ENCODE results near the gene SETD2. TPM values are rescaled to one million over a fixed set of nuclear protein-coding genes. Genes with fewer than 3 reads are reported as not detected.

Gene SETD2
- polyA plus RNA-seq, 1 donor from 2014 or later: 32.6 TPM

GRCh38 chr3:47008851-47009224 is 155.1 kb downstream of the SETD2 start:
- Mint-ChIP-seq H3K27me3 (no peaks in the 10 kb centered on the region), H3K4me3 (peak overlapping the region; percentile 49 to 84 (median 75)), H3K36me3 (no peaks in the 10 kb centered on the region), H3K9me3 (no peaks in the 10 kb centered on the region), H3K27ac (peak overlapping the region in 2 of 3 donors; percentile 26 to 34), H3K4me1 (peaks cover 0 to 3% (median 0%) of the 10 kb centered on the region in 3 donors)

GRCh38 chr3:47008234-47008796 is 155.6 kb downstream of the SETD2 start:
- no peaks in the 10 kb centered on the region for H3K27me3 Mint-ChIP-seq
- H3K4me3 Mint-ChIP-seq: peak overlapping the region; percentile 49 to 84 (median 75)
- H3K27ac Mint-ChIP-seq: peak overlapping the region; percentile 26 to 53 (median 34)
- no peaks in the 10 kb centered on the region for H3K9me3 Mint-ChIP-seq
- H3K4me1 Mint-ChIP-seq: peaks cover 0 to 3% (median 0%) of the 10 kb centered on the region in 3 donors
- H3K36me3 Mint-ChIP-seq: no peaks in the 10 kb centered on the region

GRCh38 chr3:47007482-47008233 is 156.3 kb downstream of the SETD2 start:
- no peaks in the 10 kb centered on the region for H3K27me3 Mint-ChIP-seq
- no peaks in the 10 kb centered on the region for H3K36me3 Mint-ChIP-seq
- peak overlapping the region in 2 of 3 donors; percentile 16 to 57 for H3K27ac Mint-ChIP-seq
- H3K9me3 Mint-ChIP-seq: no peaks in the 10 kb centered on the region
- peaks cover 0 to 3% (median 0%) of the 10 kb centered on the region in 3 donors for H3K4me1 Mint-ChIP-seq
- peak overlapping the region in 2 of 4 donors; percentile 33 to 49 for H3K4me3 Mint-ChIP-seq

- Mint-ChIP-seq H3K27me3 (no peaks in the 10 kb centered on the region), H3K36me3 (no peaks in the 10 kb centered on the region), H3K9me3 (no peaks in the 10 kb centered on the region), H3K4me1 (peaks cover 0 to 3% (median 0%) of the 10 kb centered on the region in 3 donors), H3K27ac (peak overlapping the region in 2 of 3 donors; percentile 16 to 57), H3K4me3 (peak overlapping the region in 1 of 4 donors; percentile 32)
Observed at GRCh38 chr3:47007001-47007400, 156.9 kb downstream of the SETD2 start.

GRCh38 chr3:47006145-47006651 is 157.7 kb downstream of the SETD2 start:
- H3K4me1 Mint-ChIP-seq: peaks cover 0 to 3% (median 0%) of the 10 kb centered on the region in 3 donors
- no peaks in the 10 kb centered on the region for H3K27me3 Mint-ChIP-seq
- H3K36me3 Mint-ChIP-seq: no peaks in the 10 kb centered on the region
- no peak overlapping the region for H3K4me3 Mint-ChIP-seq
- H3K27ac Mint-ChIP-seq: peak overlapping the region in 2 of 3 donors; percentile 18 to 50
- H3K9me3 Mint-ChIP-seq: no peaks in the 10 kb centered on the region

- Mint-ChIP-seq H3K36me3 (no peaks in the 10 kb centered on the region), H3K4me3 (no peak overlapping the region), H3K27me3 (no peaks in the 10 kb centered on the region), H3K9me3 (no peaks in the 10 kb centered on the region), H3K27ac (no peak overlapping the region), H3K4me1 (peaks cover 0 to 1% (median 0%) of the 10 kb centered on the region in 3 donors)
Observed at GRCh38 chr3:47005212-47006144, 158.4 kb downstream of the SETD2 start.

- Mint-ChIP-seq H3K27ac (no peak overlapping the region), H3K9me3 (no peaks in the 10 kb centered on the region), H3K4me3 (no peak overlapping the region), H3K4me1 (no peaks in the 10 kb centered on the region), H3K27me3 (no peaks in the 10 kb centered on the region), H3K36me3 (no peaks in the 10 kb centered on the region)
Observed at GRCh38 chr3:47004369-47005211, 159.3 kb downstream of the SETD2 start.

- Mint-ChIP-seq H3K4me1 (no peaks in the 10 kb centered on the region), H3K27ac (no peak overlapping the region), H3K36me3 (no peaks in the 10 kb centered on the region), H3K27me3 (no peaks in the 10 kb centered on the region), H3K4me3 (no peak overlapping the region), H3K9me3 (no peaks in the 10 kb centered on the region)
Observed at GRCh38 chr3:47003461-47004368, 160.2 kb downstream of the SETD2 start.

- no peaks in the 10 kb centered on the region for H3K27me3 Mint-ChIP-seq
- H3K4me1 Mint-ChIP-seq: peaks cover 0 to 4% (median 2%) of the 10 kb centered on the region in 3 donors
- H3K36me3 Mint-ChIP-seq: no peaks in the 10 kb centered on the region
- no peaks in the 10 kb centered on the region for H3K9me3 Mint-ChIP-seq
- H3K27ac Mint-ChIP-seq: no peak overlapping the region
- H3K4me3 Mint-ChIP-seq: no peak overlapping the region
Observed at GRCh38 chr3:47003056-47003410, 160.9 kb downstream of the SETD2 start.

GRCh38 chr3:47002171-47003055 is 161.5 kb downstream of the SETD2 start:
- Mint-ChIP-seq H3K4me3 (no peak overlapping the region), H3K9me3 (no peaks in the 10 kb centered on the region), H3K27ac (peak overlapping the region in 1 of 3 donors; percentile 86), H3K36me3 (no peaks in the 10 kb centered on the region), H3K4me1 (peaks cover 0 to 5% (median 2%) of the 10 kb centered on the region in 3 donors), H3K27me3 (no peaks in the 10 kb centered on the region)

GRCh38 chr3:47001731-47002170 is 162.2 kb downstream of the SETD2 start:
- Mint-ChIP-seq H3K36me3 (peaks cover 1% of the 10 kb centered on the region), H3K27ac (no peak overlapping the region), H3K4me1 (peaks cover 0 to 11% (median 9%) of the 10 kb centered on the region in 3 donors), H3K27me3 (no peaks in the 10 kb centered on the region), H3K9me3 (no peaks in the 10 kb centered on the region), H3K4me3 (no peak overlapping the region)

GRCh38 chr3:47000922-47001730 is 162.8 kb downstream of the SETD2 start:
- Mint-ChIP-seq H3K4me3 (peak overlapping the region in 1 of 4 donors; percentile 17), H3K4me1 (peaks cover 0 to 12% (median 9%) of the 10 kb centered on the region in 3 donors), H3K27ac (no peak overlapping the region), H3K36me3 (peaks cover 1% of the 10 kb centered on the region), H3K9me3 (no peaks in the 10 kb centered on the region), H3K27me3 (no peaks in the 10 kb centered on the region)

Measured in IgD-negative memory B cell (primary cell).